Esophagus muscularis mucosa (tissue), 2 donors: Measurements from ENCODE around the gene PGLYRP3.

Experiments used
- EP300 ChIP-seq: sonication (generic); formaldehyde crosslinking; IDR thresholded peaks from one replicate; pipeline ENCODE4 v1.6.1; 2017; ENCODE audit warnings: antibody characterized with exemption
- POLR2A ChIP-seq: fragments of 450-650 bp; IDR thresholded peaks from one replicate; pipeline ENCODE4 v1.6.1; 2017; ENCODE audit warnings: antibody characterized with exemption, moderate library complexity, mild to moderate bottlenecking, low read depth

DNA sequence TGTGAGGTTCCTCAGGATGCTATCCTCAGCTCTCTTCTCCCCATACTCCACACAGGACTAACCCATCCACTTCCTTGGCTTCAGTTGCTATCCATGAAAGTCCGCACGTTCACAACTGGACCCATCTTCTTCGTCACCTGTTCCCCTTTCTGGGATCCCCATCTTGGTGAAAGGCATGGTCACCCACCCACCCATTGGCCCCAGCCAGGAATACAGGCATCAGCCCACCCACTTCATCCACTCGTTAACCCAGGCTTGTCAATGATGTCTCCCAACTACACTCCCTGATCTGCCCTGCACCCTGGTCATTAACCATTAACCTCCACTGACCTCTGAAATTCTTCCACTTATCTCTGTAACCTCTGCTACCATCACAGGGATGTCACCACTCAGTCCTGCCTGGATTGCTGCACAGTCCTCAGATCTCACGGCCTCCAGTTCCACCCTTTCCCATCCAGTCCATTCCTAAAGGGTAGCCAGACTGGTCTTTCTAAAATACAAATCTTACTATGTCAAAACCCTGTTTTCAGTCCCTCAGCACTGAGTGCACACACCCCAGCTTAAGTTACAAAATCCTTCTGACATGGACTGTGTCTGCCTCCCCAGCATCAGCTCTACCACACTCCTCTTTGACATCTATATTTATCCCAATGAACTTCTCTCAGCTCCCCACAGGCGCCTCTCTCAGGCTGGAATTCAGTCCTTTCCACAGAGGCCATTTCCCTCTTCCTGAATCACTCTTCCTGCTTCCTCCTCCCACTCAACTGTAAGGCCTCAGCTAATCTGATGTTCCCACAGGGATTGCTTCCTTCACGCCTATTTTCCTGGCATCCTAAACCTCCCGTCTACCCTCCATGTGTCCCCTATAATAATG, 25.5 kb upstream of the PGLYRP3 start:
- no peak for TF ChIP-seq EP300
- TF ChIP-seq POLR2A, result no peak
